HG02870 (cell line): ENCODE data around the gene FCHO1.

Experiments used
- ATAC-seq: cut with Tn5 transposase; IDR thresholded peaks from one replicate; pipeline ENCODE4 v1.9.1; 2021; ENCODE audit warnings: mild to moderate bottlenecking, moderate library complexity; ENCODE audit not compliant: unreplicated experiment

The FCHO1 gene, protein sequence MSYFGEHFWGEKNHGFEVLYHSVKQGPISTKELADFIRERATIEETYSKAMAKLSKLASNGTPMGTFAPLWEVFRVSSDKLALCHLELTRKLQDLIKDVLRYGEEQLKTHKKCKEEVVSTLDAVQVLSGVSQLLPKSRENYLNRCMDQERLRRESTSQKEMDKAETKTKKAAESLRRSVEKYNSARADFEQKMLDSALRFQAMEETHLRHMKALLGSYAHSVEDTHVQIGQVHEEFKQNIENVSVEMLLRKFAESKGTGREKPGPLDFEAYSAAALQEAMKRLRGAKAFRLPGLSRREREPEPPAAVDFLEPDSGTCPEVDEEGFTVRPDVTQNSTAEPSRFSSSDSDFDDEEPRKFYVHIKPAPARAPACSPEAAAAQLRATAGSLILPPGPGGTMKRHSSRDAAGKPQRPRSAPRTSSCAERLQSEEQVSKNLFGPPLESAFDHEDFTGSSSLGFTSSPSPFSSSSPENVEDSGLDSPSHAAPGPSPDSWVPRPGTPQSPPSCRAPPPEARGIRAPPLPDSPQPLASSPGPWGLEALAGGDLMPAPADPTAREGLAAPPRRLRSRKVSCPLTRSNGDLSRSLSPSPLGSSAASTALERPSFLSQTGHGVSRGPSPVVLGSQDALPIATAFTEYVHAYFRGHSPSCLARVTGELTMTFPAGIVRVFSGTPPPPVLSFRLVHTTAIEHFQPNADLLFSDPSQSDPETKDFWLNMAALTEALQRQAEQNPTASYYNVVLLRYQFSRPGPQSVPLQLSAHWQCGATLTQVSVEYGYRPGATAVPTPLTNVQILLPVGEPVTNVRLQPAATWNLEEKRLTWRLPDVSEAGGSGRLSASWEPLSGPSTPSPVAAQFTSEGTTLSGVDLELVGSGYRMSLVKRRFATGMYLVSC

GRCh38 chr19:17751103-17751911 lies at the start of gene FCHO1:
TSS of gene FCHO1 (plus strand) at chr19:17751477. CDS start at chr19:17755165, 3,688 bp downstream.
- ATAC-seq: peak; percentile 33

DNA sequence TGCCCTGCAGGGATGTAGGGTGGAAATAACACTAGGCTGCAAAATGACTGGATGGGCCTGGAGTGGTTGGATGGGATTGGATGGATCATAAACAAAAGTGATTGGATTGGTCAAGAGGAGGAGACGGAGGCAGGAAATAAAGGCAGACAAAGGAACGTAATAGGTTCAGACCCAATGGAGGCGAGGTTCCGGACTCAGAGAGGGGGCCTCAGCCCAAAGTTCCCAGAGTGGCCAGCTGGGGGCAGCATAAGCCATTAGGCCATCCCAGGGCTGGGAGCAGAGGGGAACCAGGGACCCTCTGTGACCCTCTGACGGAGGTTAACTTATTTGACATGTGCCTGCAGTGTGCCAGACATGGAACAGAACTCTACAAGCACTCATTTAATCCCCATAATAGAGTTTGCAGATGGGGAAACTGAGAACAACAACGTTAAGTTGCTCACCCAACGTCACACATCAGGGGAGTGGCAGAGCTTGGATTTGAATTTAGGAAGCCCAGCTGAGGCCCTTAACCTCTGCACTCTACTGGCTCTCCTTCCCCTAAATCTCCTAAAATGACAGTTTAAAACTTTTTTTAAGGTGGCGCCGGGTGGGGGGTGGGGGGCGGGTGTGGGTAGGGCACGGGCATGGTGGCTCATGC lies 47.3 kb upstream of the FCHO1 start:
- no peak for ATAC-seq

DNA sequence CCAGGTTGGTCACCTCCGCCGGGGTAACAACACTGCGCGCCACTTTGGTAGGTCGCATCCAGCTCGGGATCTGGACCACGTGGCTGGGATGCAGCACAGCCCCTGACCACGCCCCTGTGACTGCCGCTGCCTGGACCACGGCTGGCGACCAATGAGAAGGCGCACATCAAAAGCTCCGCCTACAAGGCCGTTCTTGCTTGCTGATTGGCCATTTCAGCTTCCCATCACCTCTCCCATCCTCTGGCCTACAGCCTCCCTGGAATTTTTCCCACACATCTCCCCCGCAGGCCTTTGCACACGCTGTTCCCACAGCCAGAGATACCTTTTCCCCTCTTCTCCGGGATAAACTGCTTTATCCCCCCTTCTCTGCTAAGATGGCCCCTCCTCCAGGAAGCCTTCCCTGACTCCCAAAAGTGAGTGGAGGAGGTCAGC lies 44.5 kb upstream of the FCHO1 start:
- no peak for ATAC-seq

DNA sequence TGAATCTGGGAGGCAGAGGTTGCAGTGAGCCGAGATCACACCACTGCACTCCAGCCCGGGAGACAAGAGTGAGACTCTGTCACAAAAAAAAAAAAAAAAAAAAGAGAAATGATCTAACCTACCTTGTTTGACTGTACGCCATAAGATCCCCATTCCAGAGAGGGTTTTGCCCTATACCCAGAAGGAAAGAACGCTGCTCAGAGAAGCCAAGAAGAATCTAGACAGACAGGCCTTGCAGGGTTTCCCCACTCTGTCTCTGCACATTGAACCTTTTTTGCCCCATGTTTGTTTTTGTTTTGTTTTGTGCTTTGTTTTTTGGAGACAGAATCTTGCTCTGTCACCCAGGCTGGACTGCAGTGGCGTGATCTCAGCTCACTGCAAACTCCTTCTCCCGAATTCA lies 39.4 kb upstream of the FCHO1 start:
- no peak for ATAC-seq

DNA sequence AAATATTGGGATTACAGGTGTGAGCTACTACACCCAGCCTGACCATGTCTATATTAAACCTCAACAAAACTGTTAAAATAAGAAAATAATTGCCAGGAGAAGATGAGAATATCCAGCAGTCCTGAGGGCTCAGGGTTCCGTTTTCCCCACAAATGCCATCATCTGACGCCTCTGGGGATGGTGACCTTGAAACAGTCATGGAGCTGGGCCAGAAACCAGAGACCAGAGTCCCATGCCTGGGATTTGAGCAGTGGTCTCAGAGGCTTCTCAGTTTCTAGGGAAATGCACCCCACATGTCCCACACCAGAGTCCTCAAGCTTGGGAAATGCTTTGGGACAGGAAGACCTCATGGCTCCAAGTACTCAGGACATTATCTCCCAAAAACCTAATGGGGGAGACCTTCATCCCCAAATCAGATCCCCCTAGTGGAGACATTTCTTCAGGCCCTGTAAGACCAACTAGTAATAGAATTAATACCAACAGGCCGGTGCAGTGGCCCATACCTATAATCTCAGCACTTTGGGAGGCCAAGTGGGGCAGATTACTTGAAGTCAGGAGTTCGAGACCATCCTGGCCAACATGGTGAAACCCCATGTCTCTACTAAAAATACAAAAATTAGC lies 34.9 kb upstream of the FCHO1 start:
- no peak for ATAC-seq

GRCh38 chr19:17718550-17718946 lies 32.7 kb upstream of the FCHO1 start:
- ATAC-seq: no peak

- peak; percentile 65 for ATAC-seq
Measured at GRCh38 chr19:17718947-17719711, 32.1 kb upstream of the FCHO1 start, which contains the start of gene MAP1S. TSS of gene MAP1S (plus strand) at chr19:17719480. CDS start at chr19:17719503, 23 bp downstream.

- peak; percentile 14 for ATAC-seq
Measured at GRCh38 chr19:17719730-17720400, 31.4 kb upstream of the FCHO1 start.

GRCh38 chr19:17720440-17720839 lies 30.8 kb upstream of the FCHO1 start:
- no peak for ATAC-seq

GRCh38 chr19:17721111-17721628 lies 30.1 kb upstream of the FCHO1 start:
- no peak for ATAC-seq

- ATAC-seq: no peak
Measured at GRCh38 chr19:17721821-17722220, 29.5 kb upstream of the FCHO1 start.

DNA sequence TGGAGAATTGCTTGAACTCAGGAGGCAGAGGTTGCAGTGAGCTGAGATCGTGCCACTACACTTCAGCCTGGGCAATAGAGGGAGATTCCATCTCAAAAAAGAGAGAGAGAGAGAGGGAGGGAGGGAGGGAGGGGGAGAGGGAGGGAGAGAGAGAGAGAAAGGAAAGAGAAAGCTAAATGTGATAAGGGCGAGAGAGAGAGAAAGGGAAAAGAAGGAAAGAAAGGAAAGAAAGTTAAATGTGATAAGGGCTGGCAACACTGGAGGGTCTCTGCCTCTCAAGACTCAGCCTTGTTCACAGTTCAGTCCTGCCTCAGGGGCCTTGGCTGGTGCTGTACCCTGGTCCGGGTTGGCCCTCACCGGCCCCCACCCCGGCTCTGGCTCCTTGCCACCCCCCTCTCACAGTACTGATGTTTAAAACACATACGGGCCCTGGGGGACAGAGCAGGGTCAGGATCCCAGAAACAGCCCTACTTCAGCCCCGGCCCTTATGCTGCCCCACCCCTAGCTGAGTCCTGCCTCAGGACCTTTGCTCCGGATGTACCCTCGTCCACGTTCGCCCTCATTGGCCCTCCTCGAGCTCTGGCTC lies 28.5 kb upstream of the FCHO1 start:
- no peak for ATAC-seq

- ATAC-seq: no peak
Measured at GRCh38 chr19:17724655-17725054, 26.6 kb upstream of the FCHO1 start.

DNA sequence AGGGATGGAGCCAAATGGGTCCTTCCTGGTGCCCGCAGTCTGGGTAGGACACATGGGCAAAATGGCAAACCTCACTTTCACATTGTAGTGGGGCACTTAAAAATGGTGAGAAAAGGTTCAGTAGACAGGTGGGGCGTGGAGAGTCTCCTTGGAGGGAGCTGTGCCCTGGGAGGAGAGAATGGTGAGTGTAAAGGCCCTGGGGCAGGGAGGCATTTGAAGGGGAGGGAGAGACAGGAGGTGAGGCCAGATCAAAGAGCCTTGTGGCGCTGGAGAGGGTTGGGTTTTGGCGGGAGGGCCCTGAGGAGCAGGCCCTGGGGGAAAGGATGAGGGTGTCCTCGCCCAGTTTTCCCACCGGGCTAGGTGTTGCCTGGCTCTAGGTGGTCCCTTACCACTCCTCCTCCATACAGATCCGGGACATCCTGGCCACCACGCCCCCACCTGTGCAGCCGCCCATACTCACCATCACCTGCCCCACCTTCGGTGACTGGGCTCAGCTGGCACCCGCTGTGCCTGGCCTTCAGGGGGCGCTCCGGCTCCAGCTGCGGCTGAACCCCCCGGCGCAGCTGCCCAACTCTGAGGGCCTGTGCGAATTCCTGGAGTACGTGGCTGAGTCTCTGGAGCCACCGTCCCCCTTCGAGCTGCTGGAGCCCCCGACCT lies 25.7 kb upstream of the FCHO1 start:
- no peak for ATAC-seq

GRCh38 chr19:17726136-17726741 lies 25.0 kb upstream of the FCHO1 start:
- no peak for ATAC-seq

DNA sequence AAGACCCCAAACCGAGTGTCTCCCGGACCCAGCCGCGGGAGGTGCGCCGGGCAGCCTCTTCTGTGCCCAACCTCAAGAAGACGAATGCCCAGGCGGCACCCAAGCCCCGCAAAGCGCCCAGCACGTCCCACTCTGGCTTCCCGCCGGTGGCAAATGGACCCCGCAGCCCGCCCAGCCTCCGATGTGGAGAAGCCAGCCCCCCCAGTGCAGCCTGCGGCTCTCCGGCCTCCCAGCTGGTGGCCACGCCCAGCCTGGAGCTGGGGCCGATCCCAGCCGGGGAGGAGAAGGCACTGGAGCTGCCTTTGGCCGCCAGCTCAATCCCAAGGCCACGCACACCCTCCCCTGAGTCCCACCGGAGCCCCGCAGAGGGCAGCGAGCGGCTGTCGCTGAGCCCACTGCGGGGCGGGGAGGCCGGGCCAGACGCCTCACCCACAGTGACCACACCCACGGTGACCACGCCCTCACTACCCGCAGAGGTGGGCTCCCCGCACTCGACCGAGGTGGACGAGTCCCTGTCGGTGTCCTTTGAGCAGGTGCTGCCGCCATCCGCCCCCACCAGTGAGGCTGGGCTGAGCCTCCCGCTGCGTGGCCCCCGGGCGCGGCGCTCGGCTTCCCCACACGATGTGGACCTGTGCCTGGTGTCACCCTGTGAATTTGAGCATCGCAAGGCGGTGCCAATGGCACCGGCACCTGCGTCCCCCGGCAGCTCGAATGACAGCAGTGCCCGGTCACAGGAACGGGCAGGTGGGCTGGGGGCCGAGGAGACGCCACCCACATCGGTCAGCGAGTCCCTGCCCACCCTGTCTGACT lies 24.1 kb upstream of the FCHO1 start:
- no peak for ATAC-seq
